Measurements from ENCODE around the gene PRORP.
A peak's percentile ranks its signal among the peaks of the same experiment; 100 is the strongest.

Gene PRORP

GRCh38 chr14:35159742-35160409 lies 37.5 kb downstream of the PRORP start:
- Histone ChIP-seq H3K4me1 (ENCODE audit: control insufficient read depth, insufficient read depth, low read length) (peaks cover 12% of the 10 kb centered on the region; the same call in 1 of the 2 replicates), H3K9me3 (ENCODE audit: control insufficient read depth, insufficient read depth, low read depth, low read length) (no peaks in the 10 kb centered on the region), H3K27ac (ENCODE audit: extremely low read depth, low read depth, low read length) (no peak overlapping the region), H3K36me3 (ENCODE audit: control insufficient read depth in 2 of 2, insufficient read depth in 1 of 2, low read length in 2 of 2) (peaks cover 0 to 4% of the 10 kb centered on the region in 2 experiments; a peak in 2 of 3 replicates), H3K4me3 (ENCODE audit: low read depth, low read length) (no peak overlapping the region)
- CTCF ChIA-PET, result interaction anchor here (0.7 to 1.0 kb wide), 4 partner anchors 13 to 497 kb away, joined by 3 to 4 read pairs (median 3); partner anchors contain the start of gene PPP2R3C
- POLR2A ChIA-PET, result no interaction called here
- TF ChIP-seq ZNF660 (tag by site-specific recombination; IDR thresholded peaks at IDR 0.05) (0 out of 2 replicates have a peak, but pooled peaks have one; percentile 29), ZNF843 (tag by site-specific recombination; IDR thresholded peaks at IDR 0.05) (no peak), SALL2 (tag by site-specific recombination; IDR thresholded peaks at IDR 0.05; ENCODE audit: borderline replicate concordance) (no peak), ZNF626 (tag by site-specific recombination; IDR thresholded peaks at IDR 0.05) (no peak), RBAK (tag by site-specific recombination; IDR thresholded peaks at IDR 0.05) (no peak), PRDM10 (tag by site-specific recombination; IDR thresholded peaks at IDR 0.05) (peak; percentile 43), KLF8 (tag by site-specific recombination; IDR thresholded peaks at IDR 0.05) (peak; percentile 46; the same call in 1 of the 2 replicates), SCRT2 (tag by site-specific recombination; IDR thresholded peaks at IDR 0.05) (no peak), ZNF639 (tag by site-specific recombination; IDR thresholded peaks at IDR 0.05) (no peak), AEBP2 (tag by site-specific recombination; IDR thresholded peaks at IDR 0.05; ENCODE audit: borderline replicate concordance) (no peak), PRDM1 (tag by site-specific recombination; IDR thresholded peaks at IDR 0.05) (peak; percentile 82), SP7 (tag by site-specific recombination; IDR thresholded peaks at IDR 0.05) (peak; percentile 65), ZEB2 (tag by site-specific recombination; IDR thresholded peaks at IDR 0.05) (peak; percentile 77), ZNF488 (tag by site-specific recombination; IDR thresholded peaks at IDR 0.05) (no peak), ZNF311 (tag by site-specific recombination; IDR thresholded peaks at IDR 0.05; ENCODE audit: borderline replicate concordance) (no peak), TSHZ1 (tag by site-specific recombination; IDR thresholded peaks at IDR 0.05; ENCODE audit: borderline replicate concordance) (peak; percentile 69; the same call in 1 of the 2 replicates), ZNF121 (tag by site-specific recombination; IDR thresholded peaks at IDR 0.05) (no peak), ZNF629 (tag by site-specific recombination; IDR thresholded peaks at IDR 0.05) (peak; percentile 85), ZNF580 (tag by site-specific recombination; IDR thresholded peaks at IDR 0.05) (no peak), ZNF366 (tag by site-specific recombination; conservative IDR thresholded peaks at IDR 0.05) (peak; percentile 73)
